HG03045 (cell line): ENCODE results near the gene PLXNA1.

ENCODE experiments used
- ATAC-seq: cut with Tn5 transposase; IDR thresholded peaks from one replicate; pipeline ENCODE4 v1.9.1; 2021; ENCODE audit warnings: mild to moderate bottlenecking, moderate library complexity; ENCODE audit not compliant: unreplicated experiment

PLXNA1 gene

GRCh38 chr3:126999383-126999782, 16.5 kb downstream of the PLXNA1 start:
- no peak for ATAC-seq

GRCh38 chr3:127000119-127000518, 17.2 kb downstream of the PLXNA1 start:
- ATAC-seq: no peak

GRCh38 chr3:127000761-127001160, 17.8 kb downstream of the PLXNA1 start:
- ATAC-seq: no peak

DNA sequence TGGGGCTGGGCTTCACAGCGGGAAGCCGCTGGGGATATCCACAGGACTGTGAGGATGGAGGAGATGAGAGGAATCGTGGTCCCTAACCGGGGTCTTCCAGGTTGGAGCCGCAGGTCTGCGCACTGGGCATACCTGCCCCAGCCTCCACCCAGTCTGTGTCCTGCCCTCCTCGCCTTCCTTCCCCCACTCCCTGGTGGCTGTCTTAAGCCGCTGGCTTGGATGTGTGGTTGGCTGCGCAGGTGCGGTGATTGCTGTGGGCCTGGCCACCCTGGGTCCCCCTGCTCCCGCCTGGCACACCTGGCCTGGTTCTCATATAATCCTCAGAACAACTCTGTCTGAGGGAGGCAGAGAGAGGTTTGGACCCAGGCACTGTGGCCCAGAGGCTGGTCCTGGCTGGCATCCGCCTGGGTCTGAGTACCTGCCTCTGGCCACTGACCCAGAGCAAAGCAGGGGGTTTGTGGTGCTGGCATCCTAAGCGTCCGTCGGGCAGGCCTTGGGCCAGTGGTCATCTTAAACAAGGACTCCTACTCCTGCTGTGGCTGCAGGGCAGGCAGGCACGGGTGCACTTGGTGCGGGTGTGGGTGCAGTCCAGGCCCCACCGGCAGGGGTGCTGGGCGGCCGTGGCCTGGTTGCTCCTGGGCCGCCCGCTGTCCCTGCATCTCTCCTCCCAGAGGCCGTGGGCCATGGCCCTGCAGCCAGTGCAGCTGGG, 18.7 kb downstream of the PLXNA1 start:
- no peak for ATAC-seq

- no peak for ATAC-seq
These were observed 19.6 kb downstream of the PLXNA1 start for GRCh38 chr3:127002195-127003174.

- no peak for ATAC-seq
These were observed 20.2 kb downstream of the PLXNA1 start for GRCh38 chr3:127003175-127003555.

- ATAC-seq: no peak
These were observed 20.8 kb downstream of the PLXNA1 start for GRCh38 chr3:127003601-127004280.

DNA sequence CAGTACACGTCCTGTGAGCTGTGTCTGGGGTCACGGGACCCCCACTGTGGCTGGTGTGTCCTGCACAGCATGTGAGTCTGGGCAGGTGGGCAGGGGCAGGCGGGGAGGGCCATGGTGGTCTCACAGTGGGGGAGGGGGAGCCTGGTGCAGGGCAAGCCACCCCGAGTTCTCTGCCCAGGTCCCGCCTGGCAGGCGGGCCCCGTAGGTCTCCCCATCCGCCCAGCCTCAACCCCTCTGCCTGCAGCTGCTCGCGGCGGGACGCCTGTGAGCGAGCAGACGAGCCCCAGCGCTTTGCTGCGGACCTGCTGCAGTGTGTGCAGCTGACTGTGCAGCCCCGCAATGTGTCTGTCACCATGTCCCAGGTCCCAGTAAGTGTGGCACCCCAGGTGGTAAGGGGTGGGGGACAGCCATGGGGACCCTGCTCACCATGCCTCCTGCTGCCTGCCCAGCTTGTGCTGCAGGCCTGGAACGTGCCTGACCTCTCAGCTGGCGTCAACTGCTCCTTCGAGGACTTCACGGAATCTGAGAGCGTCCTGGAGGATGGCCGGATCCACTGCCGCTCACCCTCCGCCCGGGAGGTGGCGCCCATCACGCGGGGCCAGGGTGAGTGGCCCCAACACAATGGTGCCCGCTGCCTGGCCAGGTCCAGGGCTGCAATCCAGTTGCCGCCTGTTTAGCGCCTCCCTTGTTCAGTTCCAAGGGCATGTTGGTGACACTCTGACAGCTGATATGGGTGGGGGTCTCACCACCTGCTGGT, 21.9 kb downstream of the PLXNA1 start:
- ATAC-seq: no peak

DNA sequence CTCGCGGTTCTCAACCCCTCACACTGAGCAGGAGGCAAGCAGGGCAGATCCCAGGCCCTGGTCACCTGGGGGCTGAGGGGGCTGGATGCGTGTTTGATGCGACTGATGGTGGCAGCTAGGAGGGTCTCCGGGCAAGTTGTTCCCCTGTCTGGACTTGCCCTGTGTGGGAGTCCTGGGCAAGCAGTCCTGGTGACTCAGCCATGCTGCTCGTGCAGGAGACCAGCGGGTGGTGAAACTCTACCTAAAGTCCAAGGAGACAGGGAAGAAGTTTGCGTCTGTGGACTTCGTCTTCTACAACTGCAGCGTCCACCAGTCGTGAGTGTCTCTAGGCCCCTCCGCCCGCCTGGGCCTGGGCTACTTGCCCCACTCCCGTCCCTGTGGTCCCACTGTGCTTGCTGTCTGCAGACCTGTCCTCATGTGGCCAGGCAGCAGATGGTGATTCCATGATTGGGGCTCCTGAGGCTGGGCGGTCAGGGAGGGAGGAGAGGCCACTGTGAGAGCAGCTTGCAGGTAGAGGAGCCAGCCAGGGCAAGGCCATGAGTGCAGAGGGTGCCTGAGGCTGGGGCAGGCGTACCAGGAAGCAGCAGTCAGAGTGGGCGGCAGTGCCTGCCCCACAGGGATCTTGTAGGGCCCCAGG, 23.1 kb downstream of the PLXNA1 start:
- no peak for ATAC-seq

- no peak for ATAC-seq
These were observed 24.0 kb downstream of the PLXNA1 start for GRCh38 chr3:127006781-127007436.

GRCh38 chr3:127008236-127008635, 25.3 kb downstream of the PLXNA1 start:
- ATAC-seq: no peak

GRCh38 chr3:127009531-127009930, 26.6 kb downstream of the PLXNA1 start:
- ATAC-seq: no peak

- ATAC-seq: no peak
These were observed 28.5 kb downstream of the PLXNA1 start for GRCh38 chr3:127011270-127011992.

DNA sequence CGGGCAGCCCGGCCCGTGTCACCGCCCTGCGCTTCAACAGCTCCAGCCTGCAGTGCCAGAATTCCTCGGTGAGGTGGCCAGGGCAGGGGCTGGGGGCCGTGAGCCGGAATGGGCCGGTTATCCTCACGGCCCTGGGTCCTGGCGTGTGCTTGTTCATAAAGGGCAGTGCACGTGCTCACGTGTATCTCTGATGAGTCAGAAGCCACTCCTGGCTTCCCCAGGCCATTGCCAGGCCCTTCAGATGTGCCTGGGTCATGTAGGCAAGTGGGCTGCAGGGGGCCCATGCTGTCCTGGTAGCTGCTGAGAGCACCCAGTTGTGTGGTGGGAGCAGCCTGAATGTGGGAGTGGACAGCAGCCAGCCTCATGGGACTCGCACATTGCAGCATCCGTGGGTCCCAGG, 29.2 kb downstream of the PLXNA1 start:
- ATAC-seq: no peak

DNA sequence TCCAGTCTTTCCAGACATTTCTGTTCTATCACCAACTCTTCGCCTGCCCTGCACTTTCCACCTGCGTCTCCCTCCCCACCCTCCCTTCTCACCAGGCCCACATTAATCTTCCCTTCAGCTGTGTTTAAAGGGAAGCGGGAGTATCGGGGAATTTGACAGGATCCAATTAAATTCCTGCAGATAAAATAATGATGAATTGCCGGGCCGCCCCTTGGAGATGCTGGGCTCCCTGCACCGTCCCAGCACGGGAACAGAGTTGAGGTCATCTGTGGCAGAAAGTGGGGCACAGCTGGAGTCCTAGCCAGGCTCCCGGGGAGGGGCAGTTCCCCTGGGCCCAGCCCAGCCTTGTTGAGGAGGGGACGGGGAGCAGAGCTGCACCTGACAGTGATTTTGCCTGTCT, 30.3 kb downstream of the PLXNA1 start:
- no peak for ATAC-seq

GRCh38 chr3:127013758-127014535, 31.0 kb downstream of the PLXNA1 start:
- ATAC-seq: no peak

GRCh38 chr3:127014536-127015281, 31.8 kb downstream of the PLXNA1 start:
- ATAC-seq: no peak
